ENCODE measurements around the gene SUGCT. TPM values are rescaled to one million over a fixed set of nuclear protein-coding genes. Genes with fewer than 3 reads are reported as not detected.

SUGCT gene
- total RNA-seq, 1 experiment from 2014 or later: 5.4 TPM

GRCh38 chr7:40509287-40509996 lies 374.6 kb downstream of the SUGCT start:
- Histone ChIP-seq H2BK12ac (ENCODE audit: insufficient read length, low read depth, low read length) (no peak overlapping the region), H2BK5ac (ENCODE audit: insufficient read length, low read length) (no peak overlapping the region), H3K79me2 (ENCODE audit: insufficient read depth, low read length) (no peaks in the 10 kb centered on the region), H4K5ac (ENCODE audit: insufficient read length, low read depth, low read length) (no peak overlapping the region), H4K8ac (replicated peaks; ENCODE audit: insufficient read length, low read depth, low read length) (no peak overlapping the region), H3K56ac (ENCODE audit: insufficient read length, low read depth, low read length) (no peak overlapping the region), H3K27me3 (ENCODE audit: insufficient read depth, low read length) (no peaks in the 10 kb centered on the region), H3K79me1 (ENCODE audit: insufficient read depth, low read depth, low read length, poor library complexity, severe bottlenecking) (no peaks in the 10 kb centered on the region), H2BK20ac (ENCODE audit: low read depth, low read length, poor library complexity, severe bottlenecking) (no peak overlapping the region), H3K23ac (ENCODE audit: insufficient read length, low read depth, low read length) (no peak overlapping the region), H4K20me1 (ENCODE audit: control insufficient read depth, insufficient read depth, insufficient read length) (no peaks in the 10 kb centered on the region), H3K9ac (ENCODE audit: extremely low read depth, insufficient read length, low read length) (no peak overlapping the region), H2BK15ac (ENCODE audit: low read depth, low read length) (no peak overlapping the region), H3K27ac (ENCODE audit: insufficient read length, low read depth, low read length) (no peak overlapping the region), H3K9me3 (ENCODE audit: control insufficient read depth, low read depth, low read length) (no peaks in the 10 kb centered on the region), H3K4me1 (ENCODE audit: insufficient read depth, low read length) (no peaks in the 10 kb centered on the region), H2AFZ (ENCODE audit: low read length) (no peak overlapping the region), H2AK5ac (ENCODE audit: insufficient read length, low read length) (no peak overlapping the region), H2BK120ac (ENCODE audit: low read depth, low read length, poor library complexity, severe bottlenecking) (no peak overlapping the region), H3K18ac (ENCODE audit: insufficient read length, low read depth, low read length) (no peak overlapping the region), H3K4ac (ENCODE audit: low read depth, low read length) (no peak overlapping the region), H3K23me2 (ENCODE audit: insufficient read length, low read depth, low read length, poor library complexity, severe bottlenecking) (no peaks in the 10 kb centered on the region), H3K4me2 (ENCODE audit: insufficient read depth, insufficient read length, low read length) (no peak overlapping the region), H3T11ph (ENCODE audit: low read length) (no peak overlapping the region), H3K14ac (ENCODE audit: insufficient read depth, low read length) (no peak overlapping the region), H4K91ac (ENCODE audit: insufficient read length, low read depth, low read length) (no peak overlapping the region)
- no peak for DNase-seq
- no peak for TF ChIP-seq CTCF (conservative IDR thresholded peaks at IDR 0.05)
- H3K4me3 Mint-ChIP-seq: no peak overlapping the region
- H3K27ac Mint-ChIP-seq: peak overlapping the region in 1 of 3 experiments; percentile 42; a peak in 2 of 7 replicates
- no peaks in the 10 kb centered on the region for H3K27me3 Mint-ChIP-seq (ENCODE audit: low read depth)
- peaks cover 0 to 12% (median 1%) of the 10 kb centered on the region in 3 experiments; a peak in 3 of 7 replicates for H3K36me3 Mint-ChIP-seq (ENCODE audit: insufficient read depth in 1 of 3, low read depth in 3 of 3)
- WGBS (ENCODE audit: extremely low coverage, insufficient read length, low lambda C conversion rate): no CpG with 5 or more reads among the region's 4 CpGs
- H3K9me3 Mint-ChIP-seq: peaks cover 10 to 12% of the 10 kb centered on the region in 2 experiments; a peak in 4 of 5 replicates
- H3K4me1 Mint-ChIP-seq: peaks cover 7 to 9% of the 10 kb centered on the region in 2 experiments; a peak in 3 of 4 replicates
